Stimulated activated CD4-positive, alpha-beta T cell treated with anti-CD3 and anti-CD28 coated beads, TNF-alpha, amount 100 ng/mL, for 24 hours (primary cell): ENCODE data around the gene CADPS.

Source experiments
- DNase-seq, 3 experiments: peaks; one replicate each; pipeline ENCODE4 v3.0.0-alpha.2; 2020; ENCODE audit warnings: low read depth in 3 of 3

Gene CADPS

GRCh38 chr3:62812631-62813030 lies 62.6 kb downstream of the CADPS start:
- no peak for DNase-seq

- DNase-seq = no peak
These were observed 64.1 kb downstream of the CADPS start for GRCh38 chr3:62811119-62811518.

GRCh38 chr3:62809369-62809768 lies 65.8 kb downstream of the CADPS start:
- no peak for DNase-seq

- no peak for DNase-seq
These were observed 69.5 kb downstream of the CADPS start for GRCh38 chr3:62805580-62806277.

GRCh38 chr3:62805106-62805505 lies 70.1 kb downstream of the CADPS start:
- no peak for DNase-seq

GRCh38 chr3:62803276-62803675 lies 71.9 kb downstream of the CADPS start:
- no peak for DNase-seq

GRCh38 chr3:62798000-62798399 lies 77.2 kb downstream of the CADPS start:
- DNase-seq = no peak

- DNase-seq = no peak
These were observed 78.1 kb downstream of the CADPS start for GRCh38 chr3:62797132-62797531.

- DNase-seq = no peak
These were observed 79.1 kb downstream of the CADPS start for GRCh38 chr3:62795978-62796657.

- no peak for DNase-seq
These were observed 81.3 kb downstream of the CADPS start for GRCh38 chr3:62793946-62794345.

- no peak for DNase-seq
These were observed 89.8 kb downstream of the CADPS start for GRCh38 chr3:62785384-62785783.

- no peak for DNase-seq
These were observed 94.1 kb downstream of the CADPS start for GRCh38 chr3:62781121-62781520.

GRCh38 chr3:62777674-62778073 lies 97.5 kb downstream of the CADPS start:
- DNase-seq = no peak

GRCh38 chr3:62777130-62777529 lies 98.1 kb downstream of the CADPS start:
- no peak for DNase-seq

- DNase-seq = no peak
These were observed 101.0 kb downstream of the CADPS start for GRCh38 chr3:62774221-62774620.

- no peak for DNase-seq
These were observed 103.7 kb downstream of the CADPS start for GRCh38 chr3:62771331-62772072.

GRCh38 chr3:62768896-62769295 lies 106.3 kb downstream of the CADPS start:
- no peak for DNase-seq

GRCh38 chr3:62761711-62762110 lies 113.5 kb downstream of the CADPS start:
- no peak for DNase-seq

GRCh38 chr3:62761311-62761710 lies 113.9 kb downstream of the CADPS start:
- no peak for DNase-seq

GRCh38 chr3:62758296-62759066 lies 116.7 kb downstream of the CADPS start:
- no peak for DNase-seq

- DNase-seq = no peak
These were observed 118.2 kb downstream of the CADPS start for GRCh38 chr3:62757045-62757444.

GRCh38 chr3:62755285-62755684 lies 119.9 kb downstream of the CADPS start:
- DNase-seq = no peak
